ENCODE measurements around the gene MINPP1. TPM values are rescaled to one million over a fixed set of nuclear protein-coding genes. Genes with fewer than 3 reads are reported as not detected.

Gene MINPP1
- total RNA-seq, 2 experiments from 2014 or later = 3.6 to 8.4 TPM

- DNase-seq (ENCODE audit: low spot score) = no peak
- Histone ChIP-seq H3K36me3 (ENCODE audit: insufficient read depth, low read length) (no peaks in the 10 kb centered on the region), H2AFZ (ENCODE audit: low read length) (no peak overlapping the region), H3K4me3 (ENCODE audit: low read depth, low read length, poor library complexity, severe bottlenecking) (no peak overlapping the region), H3K27ac (ENCODE audit: low read depth, low read length, poor library complexity, severe bottlenecking) (no peak overlapping the region), H3K9me3 (ENCODE audit: low read length) (no peaks in the 10 kb centered on the region), H3K4me2 (ENCODE audit: low read length) (no peak overlapping the region), H4K20me1 (ENCODE audit: insufficient read depth, low read length) (no peaks in the 10 kb centered on the region), H3K4me1 (ENCODE audit: insufficient read depth, low read length, poor library complexity, severe bottlenecking) (no peaks in the 10 kb centered on the region), H3K9me2 (ENCODE audit: insufficient read depth, low read length) (no peaks in the 10 kb centered on the region), H3K79me2 (ENCODE audit: insufficient read depth, low read depth, low read length) (no peaks in the 10 kb centered on the region)
- TF ChIP-seq CTCF (conservative IDR thresholded peaks at IDR 0.05; ENCODE audit: low read length) (no peak), EZH2phosphoT487 (IDR thresholded peaks at IDR 0.05; ENCODE audit: borderline replicate concordance, low read depth, low read length) (no peak)
- intact Hi-C loops (cut with micrococcal nuclease; ENCODE audit: unreplicated experiment) = no loop called here
- ChIA-PET CTCF (ENCODE audit: unreplicated experiment) (no interaction called here), POLR2A (no interaction called here)
- no TSS peak for BruUV-seq (replicated peaks)
Measured at GRCh38 chr10:87541114-87541513, 36.4 kb downstream of the MINPP1 start.

GRCh38 chr10:87544721-87545120 is 40.0 kb downstream of the MINPP1 start:
- intact Hi-C loops (cut with micrococcal nuclease; ENCODE audit: unreplicated experiment) = no loop called here
- ChIA-PET CTCF (ENCODE audit: unreplicated experiment) (no interaction called here), POLR2A (no interaction called here)
- Histone ChIP-seq H3K79me2 (ENCODE audit: insufficient read depth, low read depth, low read length) (no peaks in the 10 kb centered on the region), H3K4me3 (ENCODE audit: low read depth, low read length, poor library complexity, severe bottlenecking) (no peak overlapping the region), H2AFZ (ENCODE audit: low read length) (no peak overlapping the region), H4K20me1 (ENCODE audit: insufficient read depth, low read length) (no peaks in the 10 kb centered on the region), H3K4me2 (ENCODE audit: low read length) (no peak overlapping the region), H3K36me3 (ENCODE audit: insufficient read depth, low read length) (no peaks in the 10 kb centered on the region), H3K27ac (ENCODE audit: low read depth, low read length, poor library complexity, severe bottlenecking) (no peak overlapping the region), H3K9me2 (ENCODE audit: insufficient read depth, low read length) (no peaks in the 10 kb centered on the region), H3K9me3 (ENCODE audit: low read length) (no peaks in the 10 kb centered on the region), H3K4me1 (ENCODE audit: insufficient read depth, low read length, poor library complexity, severe bottlenecking) (no peaks in the 10 kb centered on the region)
- TF ChIP-seq EZH2phosphoT487 (IDR thresholded peaks at IDR 0.05; ENCODE audit: borderline replicate concordance, low read depth, low read length) = no peak
- no peak for DNase-seq (ENCODE audit: low spot score)
- no TSS peak for BruUV-seq (replicated peaks)

- H2AFZ ChIP-seq (ENCODE audit: low read length) = no peak overlapping the region
- H3K4me3 ChIP-seq (ENCODE audit: low read depth, low read length, poor library complexity, severe bottlenecking) = no peak overlapping the region
- H3K36me3 ChIP-seq (ENCODE audit: insufficient read depth, low read length) = no peaks in the 10 kb centered on the region
- TF ChIP-seq CTCF (conservative IDR thresholded peaks at IDR 0.05; ENCODE audit: low read length) (no peak), EZH2phosphoT487 (IDR thresholded peaks at IDR 0.05; ENCODE audit: borderline replicate concordance, low read depth, low read length) (no peak)
- ChIA-PET POLR2A (no interaction called here), CTCF (ENCODE audit: unreplicated experiment) (no interaction called here)
- H3K4me1 ChIP-seq (ENCODE audit: insufficient read depth, low read length, poor library complexity, severe bottlenecking) = no peaks in the 10 kb centered on the region
- no TSS peak for BruUV-seq (replicated peaks)
- no peak overlapping the region for H3K4me2 ChIP-seq (ENCODE audit: low read length)
- no peaks in the 10 kb centered on the region for H3K9me2 ChIP-seq (ENCODE audit: insufficient read depth, low read length)
- H3K27ac ChIP-seq (ENCODE audit: low read depth, low read length, poor library complexity, severe bottlenecking) = no peak overlapping the region
- DNase-seq (ENCODE audit: low spot score) = no peak
- intact Hi-C loops (cut with micrococcal nuclease; ENCODE audit: unreplicated experiment) = no loop called here
- no peaks in the 10 kb centered on the region for H3K79me2 ChIP-seq (ENCODE audit: insufficient read depth, low read depth, low read length)
- H3K9me3 ChIP-seq (ENCODE audit: low read length) = no peaks in the 10 kb centered on the region
- H4K20me1 ChIP-seq (ENCODE audit: insufficient read depth, low read length) = no peaks in the 10 kb centered on the region
Measured at GRCh38 chr10:87545783-87546182, 41.1 kb downstream of the MINPP1 start.

Measured in OCI-LY7 (cell line).